Gastrocnemius medialis (tissue), 4 donors: ENCODE measurements around the gene CHDH. TPM values are rescaled to one million over a fixed set of nuclear protein-coding genes. Genes with fewer than 3 reads are reported as not detected.

Experiments
- ATAC-seq, 2 donors: fragments of 150-250 bp; one replicate each; pipeline ENCODE4 v1.9.1; 2016
- DNase-seq, 2 donors: peaks; one replicate each; pipeline ENCODE4 v3.0.0-alpha.2; 2019
- H3K27ac ChIP-seq, 4 donors: fragments of 200-600 bp; sonication (generic); 1 replicate in 1 of 4; 2 replicates in 3 of 4; pipeline ENCODE4 v1.5.1; 2016 to 2018; ENCODE audit warnings: mild to moderate bottlenecking in 2 of 4, moderate library complexity in 1 of 4
- H3K27me3 ChIP-seq, 3 donors: fragments of 200-600 bp; sonication (generic) in 2 of 3; 1 replicate in 1 of 3; 2 replicates in 2 of 3; pipeline versions ENCODE4 v1.5.1 to v1.6.0; 2016 to 2019; ENCODE audit warnings: mild to moderate bottlenecking in 1 of 3, moderate library complexity in 1 of 3
- H3K36me3 ChIP-seq, 2 donors: fragments of 200-600 bp; sonication (generic) in 1 of 2; one replicate each; pipeline ENCODE4 v1.5.1; 2017 to 2018
- H3K4me1 ChIP-seq, 2 donors: fragments of 200-600 bp; sonication (generic) in 1 of 2; one replicate each; pipeline ENCODE4 v1.5.1; 2016 to 2017; ENCODE audit warnings: mild to moderate bottlenecking in 2 of 2
- H3K4me3 ChIP-seq, 4 donors: fragments of 200-600 bp; sonication (generic) in 3 of 4; 1 replicate in 1 of 4; 2 replicates in 3 of 4; pipeline ENCODE4 v1.5.1; 2016 to 2019; ENCODE audit warnings: mild to moderate bottlenecking in 2 of 4
- H3K9me3 ChIP-seq, 3 donors: fragments of 200-600 bp; sonication (generic) in 2 of 3; 1 replicate in 1 of 3; 2 replicates in 2 of 3; pipeline ENCODE4 v1.5.1; 2016 to 2019
- POLR2A ChIP-seq, 2 donors: fragments of 450-650 bp; IDR thresholded peaks; one replicate each; pipeline ENCODE4 v1.6.1; 2017; ENCODE audit warnings: antibody characterized with exemption in 2 of 2, mild to moderate bottlenecking in 2 of 2, moderate library complexity in 2 of 2
- in situ Hi-C, 4 donors: fragments of 200-750 bp; cut with MboI; loops; one replicate each; pipeline versions ENCODE4 v1.15.0 to v1.8.0; 2017; ENCODE audit warnings: low sequenced_read_pairs in 4 of 4
- intact Hi-C: fragments of 100-400 bp; cut with DNase I; formaldehyde crosslinking; loops from one replicate; pipeline ENCODE4 v1.15.1; 2023; ENCODE audit warnings: low total_unique reads
- total RNA-seq, 4 donors: library from RNA; depleted of rRNA; stranded (reverse); fragments of >200 nt; gene quantifications; one replicate each; pipeline versions ENCODE4 v1.1.0 to v1.2.3, GENCODE V29; 2016
- TF ChIP-seq, protein P1 (sequence below), 5 experiments: fragments of 450-650 bp in 3 of 5; fragments of 200-600 bp in 2 of 5; sonication (generic) in 2 of 5; IDR thresholded peaks in 4 of 5; conservative IDR thresholded peaks in 1 of 5; 1 replicate in 4 of 5; 2 replicates in 1 of 5; pipeline ENCODE4 v1.5.1; 2016 to 2019; ENCODE audit warnings: antibody characterized with exemption in 5 of 5, mild to moderate bottlenecking in 3 of 5, moderate library complexity in 3 of 5

The CHDH gene
- 1 to 10 TPM; 3.1 to 6.5 (median 3.6) TPM for total RNA-seq

GRCh38 chr3:53846134-53846850 is at the start of gene CHDH, which contains the start of gene IL17RB:
CHDH (minus strand) TSS chr3:53846419; CDS start chr3:53824008, 22,411 bp downstream.
IL17RB (plus strand) TSS chr3:53846568; CDS start chr3:53846589, 21 bp downstream.
- DNase-seq = peak; percentile 36 to 55
- Histone ChIP-seq H3K4me3 (peak within 1 kb of the TSS; percentile 67 to 82 (median 74)), H3K27me3 (no peaks in the 10 kb centered on the region), H3K9me3 (no peaks in the 10 kb centered on the region), H3K4me1 (peaks cover 0 to 5% of the 10 kb centered on the region in 2 donors), H3K27ac (peak within 1 kb of the TSS; percentile 74 to 88 (median 86)), H3K36me3 (no peaks in the 10 kb centered on the region)
- in situ Hi-C loops = no loop called here
- intact Hi-C loops = loop anchor here (2.0 kb wide), 1 partner anchor 45 kb away; the partner anchor contains the start of gene SELENOK
- peak; percentile 75 to 80 for ATAC-seq
- TF ChIP-seq POLR2A (IDR thresholded peaks at IDR 0.05) = peak in 1 of 2 donors; percentile 42
- TF ChIP-seq, protein P1, sequence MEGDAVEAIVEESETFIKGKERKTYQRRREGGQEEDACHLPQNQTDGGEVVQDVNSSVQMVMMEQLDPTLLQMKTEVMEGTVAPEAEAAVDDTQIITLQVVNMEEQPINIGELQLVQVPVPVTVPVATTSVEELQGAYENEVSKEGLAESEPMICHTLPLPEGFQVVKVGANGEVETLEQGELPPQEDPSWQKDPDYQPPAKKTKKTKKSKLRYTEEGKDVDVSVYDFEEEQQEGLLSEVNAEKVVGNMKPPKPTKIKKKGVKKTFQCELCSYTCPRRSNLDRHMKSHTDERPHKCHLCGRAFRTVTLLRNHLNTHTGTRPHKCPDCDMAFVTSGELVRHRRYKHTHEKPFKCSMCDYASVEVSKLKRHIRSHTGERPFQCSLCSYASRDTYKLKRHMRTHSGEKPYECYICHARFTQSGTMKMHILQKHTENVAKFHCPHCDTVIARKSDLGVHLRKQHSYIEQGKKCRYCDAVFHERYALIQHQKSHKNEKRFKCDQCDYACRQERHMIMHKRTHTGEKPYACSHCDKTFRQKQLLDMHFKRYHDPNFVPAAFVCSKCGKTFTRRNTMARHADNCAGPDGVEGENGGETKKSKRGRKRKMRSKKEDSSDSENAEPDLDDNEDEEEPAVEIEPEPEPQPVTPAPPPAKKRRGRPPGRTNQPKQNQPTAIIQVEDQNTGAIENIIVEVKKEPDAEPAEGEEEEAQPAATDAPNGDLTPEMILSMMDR (IDR thresholded peaks at IDR 0.05 in 4 of 5, conservative IDR thresholded peaks at IDR 0.05 in 1 of 5) = peak in 1 of 5 experiments; percentile 13

- peak; percentile 1 to 6 for ATAC-seq
- TF ChIP-seq, protein P1 (IDR thresholded peaks at IDR 0.05 in 4 of 5, conservative IDR thresholded peaks at IDR 0.05 in 1 of 5) = no peak
- no peak for TF ChIP-seq POLR2A (IDR thresholded peaks at IDR 0.05)
- intact Hi-C loops = loop anchor here (5.0 to 10.0 kb wide), 3 partner anchors 230 to 1717 kb away; partner anchors contain the start of genes CACNA2D3, GNL3 and PBRM1
- Histone ChIP-seq H3K27me3 (no peaks in the 10 kb centered on the region), H3K27ac (peak overlapping the region; percentile 92 to 97 (median 95)), H3K9me3 (no peaks in the 10 kb centered on the region), H3K4me3 (peak overlapping the region; percentile 63 to 98 (median 96)), H3K36me3 (peaks cover 0 to 13% of the 10 kb centered on the region in 2 donors), H3K4me1 (peaks cover 14 to 22% of the 10 kb centered on the region in 2 donors)
- no peak for DNase-seq
- in situ Hi-C loops = loop anchor here in 1 of 4 donors (25.0 kb wide), 1 partner anchor 555 kb away; the partner anchor contains the start of gene DCP1A
These were observed 46.0 kb upstream of the CHDH start for GRCh38 chr3:53892286-53892637.

DNA sequence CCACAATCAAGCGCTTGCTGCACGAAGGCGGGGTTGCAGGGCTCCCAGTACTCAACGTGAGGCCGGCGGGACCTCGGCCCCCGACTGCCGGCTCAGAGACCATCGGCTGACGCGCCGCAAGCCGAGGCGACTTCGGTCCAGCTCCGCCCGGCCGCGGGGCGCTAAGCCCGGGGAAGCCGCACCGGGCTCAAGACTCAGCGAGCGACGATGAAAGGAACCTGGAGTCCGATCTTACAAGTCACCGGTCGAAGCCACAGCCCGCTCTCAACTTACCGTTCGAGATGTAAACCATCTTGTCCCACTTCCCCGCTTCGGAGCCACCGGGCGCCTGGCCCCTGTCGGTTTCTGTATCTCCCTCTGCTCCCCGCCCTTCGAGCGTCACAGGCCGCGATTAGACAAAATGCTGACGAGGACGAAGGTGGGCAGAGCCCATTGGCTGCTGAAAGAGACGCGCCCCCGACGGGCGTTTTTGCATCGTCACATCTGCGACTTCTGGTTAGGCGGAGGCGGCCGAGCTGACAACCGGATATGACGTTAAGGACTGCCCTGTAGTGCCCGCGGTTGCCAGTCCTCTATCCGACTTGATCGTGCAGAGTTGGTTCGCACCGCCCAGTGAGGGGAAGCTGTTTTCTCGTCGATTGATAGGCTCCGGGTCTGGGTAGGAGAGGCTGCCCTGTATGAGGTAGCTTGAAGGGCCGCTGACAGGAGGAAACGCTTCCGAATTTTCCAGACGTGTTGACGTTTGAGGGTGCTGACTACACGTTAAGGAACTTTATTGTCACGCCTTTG is 45.5 kb upstream of the CHDH start, which contains the start of gene SELENOK:
SELENOK (minus strand) TSS at position 363 of the 789 bp plus-strand sequence.
- Histone ChIP-seq H3K4me1 (peaks cover 14 to 22% of the 10 kb centered on the region in 2 donors), H3K27me3 (no peaks in the 10 kb centered on the region), H3K27ac (peak within 1 kb of the TSS; percentile 92 to 97 (median 95)), H3K4me3 (peak within 1 kb of the TSS; percentile 66 to 98 (median 96)), H3K36me3 (peaks cover 0 to 18% of the 10 kb centered on the region in 2 donors), H3K9me3 (no peaks in the 10 kb centered on the region)
- DNase-seq (peak; percentile 98 to 99), ATAC-seq (peak; percentile 98 to 99)
- peak; percentile 95 to 96 for TF ChIP-seq POLR2A (IDR thresholded peaks at IDR 0.05)
- TF ChIP-seq, protein P1 (IDR thresholded peaks at IDR 0.05 in 4 of 5, conservative IDR thresholded peaks at IDR 0.05 in 1 of 5) = no peak
- intact Hi-C loops (loop anchor here (1.0 to 10.0 kb wide), 6 partner anchors 9 to 1717 kb away; partner anchors contain the start of genes ACTR8, CACNA2D3, CHDH and DCP1A), in situ Hi-C loops (loop anchor here in 1 of 4 donors (25.0 kb wide), 1 partner anchor 554 kb away; the partner anchor contains the start of gene DCP1A)

- Histone ChIP-seq H3K36me3 (peaks cover 0 to 25% of the 10 kb centered on the region in 2 donors), H3K27me3 (no peaks in the 10 kb centered on the region), H3K9me3 (no peaks in the 10 kb centered on the region), H3K4me1 (peaks cover 14 to 22% of the 10 kb centered on the region in 2 donors), H3K4me3 (peak overlapping the region; percentile 66 to 98 (median 96)), H3K27ac (peak overlapping the region; percentile 92 to 97 (median 95))
- DNase-seq (no peak), ATAC-seq (peak in 1 of 2 donors; percentile 3)
- TF ChIP-seq POLR2A (IDR thresholded peaks at IDR 0.05) = no peak
- TF ChIP-seq, protein P1 (IDR thresholded peaks at IDR 0.05 in 4 of 5, conservative IDR thresholded peaks at IDR 0.05 in 1 of 5) = no peak
- intact Hi-C loops = loop anchor here (1.0 to 10.0 kb wide), 6 partner anchors 9 to 1716 kb away; partner anchors contain the start of genes ACTR8, CACNA2D3, CHDH and DCP1A
- in situ Hi-C loops = loop anchor here in 1 of 4 donors (25.0 kb wide), 1 partner anchor 554 kb away; the partner anchor contains the start of gene DCP1A
These were observed 44.7 kb upstream of the CHDH start for GRCh38 chr3:53890726-53891475.
